HCT116 (cell line): Measurements from ENCODE around the gene PTPRR. TPM values are rescaled to one million over a fixed set of nuclear protein-coding genes. Genes with fewer than 3 reads are reported as not detected.

Experiments
- ATAC-seq: fragments of 200-7000 bp; cut with Tn5 transposase; 2 replicates; pipeline ENCODE4 v1.9.1; 2020; ENCODE audit warnings: mild to moderate bottlenecking, moderate library complexity
- BruUV-seq: library from RNA; stranded (reverse); fragments of 400-500 nt; replicated peaks from 2 replicates; lab custom pipeline; 2021; lab: Mats Ljungman, UMichigan
- CTCF ChIA-PET: fragments of 300-600 bp; sonication (Branson Sonifier 250); formaldehyde crosslinking; loops from one replicate; lab custom pipeline; 2021; ENCODE audit warnings: antibody characterized with exemption; lab: Charles Lee
- POLR2A ChIA-PET: fragments of 300-600, 350-600 bp; sonication (Branson Sonifier 250); formaldehyde crosslinking; loops from one replicate; lab custom pipeline; 2021; ENCODE audit warnings: antibody characterized with exemption; lab: Charles Lee
- RAD21 ChIA-PET, 2 experiments: fragments of 300-600 bp; sonication (Branson Sonifier 250); formaldehyde crosslinking; loops; one replicate each; lab custom pipeline; 2023; ENCODE audit warnings: low total read pairs in 2 of 2; ENCODE audit not compliant: uncharacterized antibody in 2 of 2, unreplicated experiment in 2 of 2, low non-redundant PET in 1 of 2; lab: Charles Lee
- DNase-seq: peaks from one replicate; pipeline ENCODE4 v3.0.0-alpha.2; 2010; ENCODE audit warnings: low read depth, low spot score
- H2AFZ ChIP-seq: fragments of 200-600 bp; shearing (Covaris generic), sonication (generic); 2 replicates; pipeline ENCODE4 v1.6.1; 2017; ENCODE audit warnings: low read depth, mixed run types, mixed read lengths, antibody characterized with exemption, low read length; ENCODE audit not compliant: poor library complexity, severe bottlenecking
- H3K27ac ChIP-seq: 2 replicates; pipeline ENCODE4 v1.5.1; 2012; ENCODE audit warnings: low read depth, low read length
- H3K27me3 ChIP-seq: fragments of 200-600 bp; sonication (generic); 2 replicates; pipeline ENCODE4 v1.6.1; 2016; ENCODE audit warnings: mixed run types, low read length, mixed read lengths; ENCODE audit not compliant: insufficient read depth
- H3K36me3 ChIP-seq, 2 experiments: fragments of 200-500 bp in 1 of 2; fragments of 200-600 bp in 1 of 2; sonication (Bioruptor generic) in 1 of 2; sonication (generic) in 1 of 2; 2 replicates each; pipeline versions ENCODE4 v1.5.1 to v1.6.1; 2014 to 2016; ENCODE audit warnings: low read length in 2 of 2, inconsistent platforms in 1 of 2, mixed read lengths in 1 of 2, mixed run types in 1 of 2; ENCODE audit not compliant: insufficient read depth in 2 of 2, control insufficient read depth in 1 of 2
- H3K4me1 ChIP-seq, 2 experiments: fragments of 200-600 bp in 1 of 2; sonication (generic) in 1 of 2; 2 replicates each; pipeline versions ENCODE4 v1.5.1 to v1.6.1; 2012 to 2017; ENCODE audit warnings: low read length in 2 of 2, inconsistent platforms in 1 of 2, mild to moderate bottlenecking in 1 of 2, mixed read lengths in 1 of 2, mixed run types in 1 of 2, moderate library complexity in 1 of 2; ENCODE audit not compliant: insufficient read depth in 2 of 2, control insufficient read depth in 1 of 2
- H3K4me2 ChIP-seq: fragments of 200-600 bp; sonication (generic); 2 replicates; pipeline ENCODE4 v1.6.1; 2017; ENCODE audit warnings: mixed run types, low read length, mixed read lengths
- H3K4me3 ChIP-seq, 2 experiments: fragments of 200-600 bp in 1 of 2; sonication (generic) in 1 of 2; replicated peaks in 1 of 2; 2 replicates each; pipeline ENCODE4 v1.5.1; 2011 to 2016; ENCODE audit warnings: low read length in 2 of 2, control low read depth in 1 of 2, low read depth in 1 of 2, mild to moderate bottlenecking in 1 of 2, mixed read lengths in 1 of 2, mixed run types in 1 of 2
- H3K79me2 ChIP-seq: fragments of 200-600 bp; sonication (generic); 2 replicates; pipeline ENCODE4 v1.6.1; 2017; ENCODE audit warnings: mild to moderate bottlenecking, mixed run types, low read length, moderate library complexity, mixed read lengths; ENCODE audit not compliant: insufficient read depth
- H3K9ac ChIP-seq: fragments of 200-600 bp; sonication (generic); 2 replicates; pipeline ENCODE4 v1.6.1; 2016; ENCODE audit warnings: low read length, mixed read lengths
- H3K9me2 ChIP-seq: fragments of 200-600 bp; sonication (generic), shearing (Covaris generic); 2 replicates; pipeline ENCODE4 v1.6.1; 2017; ENCODE audit warnings: mixed run types, mild to moderate bottlenecking, moderate library complexity; ENCODE audit not compliant: insufficient read depth
- H3K9me3 ChIP-seq, 2 experiments: fragments of 200-500 bp in 1 of 2; fragments of 200-600 bp in 1 of 2; sonication (Bioruptor generic) in 1 of 2; sonication (generic) in 1 of 2; 2 replicates each; pipeline ENCODE4 v1.6.1; 2014 to 2017; ENCODE audit warnings: low read length in 2 of 2, mixed read lengths in 2 of 2, inconsistent platforms in 1 of 2, low read depth in 1 of 2, mild to moderate bottlenecking in 1 of 2, mixed run types in 1 of 2, moderate library complexity in 1 of 2; ENCODE audit not compliant: control insufficient read depth in 1 of 2, insufficient read depth in 1 of 2
- H4K20me1 ChIP-seq: fragments of 200-600 bp; sonication (generic), shearing (Covaris generic); 2 replicates; pipeline ENCODE4 v1.6.1; 2017; ENCODE audit warnings: mixed run types, mild to moderate bottlenecking, moderate library complexity; ENCODE audit not compliant: insufficient read depth
- ATF3 ChIP-seq: IDR thresholded peaks from 2 replicates; pipeline ENCODE4 v1.6.1; 2012
- CEBPB ChIP-seq: IDR thresholded peaks from 2 replicates; pipeline ENCODE4 v1.6.1; 2012; ENCODE audit warnings: low read depth
- CTCF ChIP-seq, 3 experiments: fragments of 200-600 bp in 1 of 3; sonication (generic) in 1 of 3; IDR thresholded peaks in 2 of 3; conservative IDR thresholded peaks in 1 of 3; 2 replicates each; pipeline ENCODE4 v1.5.1; 2012 to 2017; ENCODE audit warnings: low read depth in 2 of 3, low read length in 2 of 3, antibody characterized with exemption in 1 of 3, borderline replicate concordance in 1 of 3, control low read depth in 1 of 3, mild to moderate bottlenecking in 1 of 3, mixed read lengths in 1 of 3, mixed run types in 1 of 3, moderate library complexity in 1 of 3; ENCODE audit not compliant: insufficient read depth in 1 of 3
- EZH2 ChIP-seq: fragments of 200-600 bp; sonication (generic); IDR thresholded peaks from 2 replicates; pipeline ENCODE4 v1.6.1; 2017; ENCODE audit warnings: antibody characterized with exemption, mixed run types
- EZH2phosphoT487 ChIP-seq: fragments of 200-600 bp; IDR thresholded peaks from 2 replicates; pipeline ENCODE4 v1.6.1; 2018; ENCODE audit warnings: antibody characterized with exemption, borderline replicate concordance
- FOSL1 ChIP-seq: IDR thresholded peaks from 2 replicates; pipeline ENCODE4 v1.6.1; 2012; ENCODE audit warnings: low read depth
- JUND ChIP-seq: IDR thresholded peaks from 2 replicates; pipeline ENCODE4 v1.6.1; 2012
- MAX ChIP-seq: IDR thresholded peaks from 2 replicates; pipeline ENCODE4 v1.6.1; 2012
- POLR2A ChIP-seq: IDR thresholded peaks from 2 replicates; pipeline ENCODE4 v1.7.0; 2011; ENCODE audit warnings: borderline replicate concordance; ENCODE audit not compliant: insufficient read depth, insufficient read length; ENCODE audit errors: extremely low read depth
- REST ChIP-seq: IDR thresholded peaks from 2 replicates; pipeline ENCODE4 v1.6.1; 2012; ENCODE audit warnings: low read depth
- SIN3A ChIP-seq: IDR thresholded peaks from 2 replicates; pipeline ENCODE4 v1.6.1; 2012; ENCODE audit warnings: low read depth
- SP1 ChIP-seq: IDR thresholded peaks from 2 replicates; pipeline ENCODE4 v1.6.1; 2012; ENCODE audit warnings: low read depth
- TCF7L2 ChIP-seq: IDR thresholded peaks from 2 replicates; pipeline ENCODE4 v1.7.0; 2011; ENCODE audit warnings: borderline replicate concordance, inconsistent platforms; ENCODE audit not compliant: insufficient read depth, insufficient read length; ENCODE audit errors: extremely low read depth
- ZNF274 ChIP-seq: fragments of 200-500 bp; sonication (Bioruptor generic); IDR thresholded peaks from 2 replicates; pipeline ENCODE4 v1.6.1; 2014; ENCODE audit warnings: mild to moderate bottlenecking, low read depth, low read length, inconsistent platforms
- intact Hi-C: fragments of 100-400 bp; cut with micrococcal nuclease; formaldehyde crosslinking; loops from 2 replicates; pipeline ENCODE4 v1.10.0; 2022
- total RNA-seq: library from RNA; stranded (reverse); gene quantifications from one replicate; pipeline ENCODE4 v1.2.1, GENCODE V29; 2021; ENCODE audit not compliant: unreplicated experiment

PTPRR gene
- total RNA-seq, 1 experiment from 2014 or later, result 0.27 TPM

- no peaks in the 10 kb centered on the region for H3K36me3 ChIP-seq
- no peaks in the 10 kb centered on the region for H3K79me2 ChIP-seq
- ATAC-seq (no peak), DNase-seq (no peak)
- ChIA-PET CTCF (no interaction called here), POLR2A (no interaction called here), RAD21 (no interaction called here)
- TF ChIP-seq SIN3A (no peak), ZNF274 (no peak), CEBPB (no peak), FOSL1 (no peak), CTCF (IDR thresholded peaks at IDR 0.05 in 2 of 3, conservative IDR thresholded peaks at IDR 0.05 in 1 of 3; ENCODE audit: borderline replicate concordance in 1 of 3, insufficient read depth in 1 of 3, low read depth in 2 of 3, low read length in 2 of 3) (no peak), EZH2 (no peak), REST (no peak), MAX (no peak), TCF7L2 (no peak), EZH2phosphoT487 (no peak), ATF3 (no peak), SP1 (no peak), POLR2A (no peak), JUND (no peak)
- H3K9me2 ChIP-seq, result no peaks in the 10 kb centered on the region; the same call in 1 of the 2 replicates
- intact Hi-C loops, result loop anchor here (10.0 kb wide), 1 partner anchor 246 kb away; no protein-coding TSS in a partner anchor
- H3K4me2 ChIP-seq, result no peak overlapping the region
- no peak overlapping the region for H2AFZ ChIP-seq
- no peak overlapping the region for H3K9ac ChIP-seq
- no peaks in the 10 kb centered on the region for H3K9me3 ChIP-seq
- no peaks in the 10 kb centered on the region for H3K27me3 ChIP-seq
- no peak overlapping the region for H3K27ac ChIP-seq
- BruUV-seq, result no TSS peak
- no peaks in the 10 kb centered on the region for H3K4me1 ChIP-seq
- H4K20me1 ChIP-seq, result no peaks in the 10 kb centered on the region
- H3K4me3 ChIP-seq, result no peak overlapping the region
Measured at GRCh38 chr12:70840656-70841350, 79.7 kb downstream of the PTPRR start.
